Measurements from ENCODE around the gene PARD3B.

DNA sequence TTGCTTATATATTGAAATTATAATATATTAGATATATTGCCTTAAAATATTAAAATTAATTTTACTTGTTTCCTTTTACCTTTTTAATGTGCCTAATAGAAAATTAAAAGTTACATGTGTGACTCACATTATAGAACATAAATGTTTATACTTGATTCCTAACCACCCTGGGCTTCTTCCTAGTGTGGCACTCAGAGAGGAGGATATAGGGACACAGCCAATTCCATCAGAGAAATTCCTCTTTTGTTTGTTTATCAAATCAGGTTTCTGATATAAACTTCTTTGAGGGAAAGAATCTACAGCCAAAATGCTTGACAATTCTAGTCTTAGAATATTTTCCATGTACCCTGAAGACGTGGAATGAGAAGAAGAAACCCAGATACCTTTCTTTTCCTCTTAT is 788.1 kb downstream of the PARD3B start:
- TF ChIP-seq, protein P1, sequence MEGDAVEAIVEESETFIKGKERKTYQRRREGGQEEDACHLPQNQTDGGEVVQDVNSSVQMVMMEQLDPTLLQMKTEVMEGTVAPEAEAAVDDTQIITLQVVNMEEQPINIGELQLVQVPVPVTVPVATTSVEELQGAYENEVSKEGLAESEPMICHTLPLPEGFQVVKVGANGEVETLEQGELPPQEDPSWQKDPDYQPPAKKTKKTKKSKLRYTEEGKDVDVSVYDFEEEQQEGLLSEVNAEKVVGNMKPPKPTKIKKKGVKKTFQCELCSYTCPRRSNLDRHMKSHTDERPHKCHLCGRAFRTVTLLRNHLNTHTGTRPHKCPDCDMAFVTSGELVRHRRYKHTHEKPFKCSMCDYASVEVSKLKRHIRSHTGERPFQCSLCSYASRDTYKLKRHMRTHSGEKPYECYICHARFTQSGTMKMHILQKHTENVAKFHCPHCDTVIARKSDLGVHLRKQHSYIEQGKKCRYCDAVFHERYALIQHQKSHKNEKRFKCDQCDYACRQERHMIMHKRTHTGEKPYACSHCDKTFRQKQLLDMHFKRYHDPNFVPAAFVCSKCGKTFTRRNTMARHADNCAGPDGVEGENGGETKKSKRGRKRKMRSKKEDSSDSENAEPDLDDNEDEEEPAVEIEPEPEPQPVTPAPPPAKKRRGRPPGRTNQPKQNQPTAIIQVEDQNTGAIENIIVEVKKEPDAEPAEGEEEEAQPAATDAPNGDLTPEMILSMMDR (IDR thresholded peaks at IDR 0.05; ENCODE audit: insufficient read depth, low read length), result no peak
- no peak for TF ChIP-seq GABPA (IDR thresholded peaks at IDR 0.05; ENCODE audit: low read depth)
- no peak for TF ChIP-seq POLR2AphosphoS5 (IDR thresholded peaks at IDR 0.05; ENCODE audit: low read depth)
- TF ChIP-seq, protein P2, sequence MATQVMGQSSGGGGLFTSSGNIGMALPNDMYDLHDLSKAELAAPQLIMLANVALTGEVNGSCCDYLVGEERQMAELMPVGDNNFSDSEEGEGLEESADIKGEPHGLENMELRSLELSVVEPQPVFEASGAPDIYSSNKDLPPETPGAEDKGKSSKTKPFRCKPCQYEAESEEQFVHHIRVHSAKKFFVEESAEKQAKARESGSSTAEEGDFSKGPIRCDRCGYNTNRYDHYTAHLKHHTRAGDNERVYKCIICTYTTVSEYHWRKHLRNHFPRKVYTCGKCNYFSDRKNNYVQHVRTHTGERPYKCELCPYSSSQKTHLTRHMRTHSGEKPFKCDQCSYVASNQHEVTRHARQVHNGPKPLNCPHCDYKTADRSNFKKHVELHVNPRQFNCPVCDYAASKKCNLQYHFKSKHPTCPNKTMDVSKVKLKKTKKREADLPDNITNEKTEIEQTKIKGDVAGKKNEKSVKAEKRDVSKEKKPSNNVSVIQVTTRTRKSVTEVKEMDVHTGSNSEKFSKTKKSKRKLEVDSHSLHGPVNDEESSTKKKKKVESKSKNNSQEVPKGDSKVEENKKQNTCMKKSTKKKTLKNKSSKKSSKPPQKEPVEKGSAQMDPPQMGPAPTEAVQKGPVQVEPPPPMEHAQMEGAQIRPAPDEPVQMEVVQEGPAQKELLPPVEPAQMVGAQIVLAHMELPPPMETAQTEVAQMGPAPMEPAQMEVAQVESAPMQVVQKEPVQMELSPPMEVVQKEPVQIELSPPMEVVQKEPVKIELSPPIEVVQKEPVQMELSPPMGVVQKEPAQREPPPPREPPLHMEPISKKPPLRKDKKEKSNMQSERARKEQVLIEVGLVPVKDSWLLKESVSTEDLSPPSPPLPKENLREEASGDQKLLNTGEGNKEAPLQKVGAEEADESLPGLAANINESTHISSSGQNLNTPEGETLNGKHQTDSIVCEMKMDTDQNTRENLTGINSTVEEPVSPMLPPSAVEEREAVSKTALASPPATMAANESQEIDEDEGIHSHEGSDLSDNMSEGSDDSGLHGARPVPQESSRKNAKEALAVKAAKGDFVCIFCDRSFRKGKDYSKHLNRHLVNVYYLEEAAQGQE (IDR thresholded peaks at IDR 0.05; ENCODE audit: insufficient replicate concordance, low read depth), result no peak
- no peak for TF ChIP-seq SPI1 (IDR thresholded peaks at IDR 0.05; ENCODE audit: borderline replicate concordance, low read depth)
